GM21529 (cell line): ENCODE results near the gene PFDN4.

Source experiments
- ATAC-seq: cut with Tn5 transposase; IDR thresholded peaks from one replicate; pipeline ENCODE4 v1.9.1; 2021; ENCODE audit not compliant: unreplicated experiment

Gene PFDN4

GRCh38 chr20:54207743-54208547, at the start of gene PFDN4:
PFDN4 (plus strand) TSS chr20:54208087; CDS start chr20:54208101, 14 bp downstream.
- peak; percentile 95 for ATAC-seq

DNA sequence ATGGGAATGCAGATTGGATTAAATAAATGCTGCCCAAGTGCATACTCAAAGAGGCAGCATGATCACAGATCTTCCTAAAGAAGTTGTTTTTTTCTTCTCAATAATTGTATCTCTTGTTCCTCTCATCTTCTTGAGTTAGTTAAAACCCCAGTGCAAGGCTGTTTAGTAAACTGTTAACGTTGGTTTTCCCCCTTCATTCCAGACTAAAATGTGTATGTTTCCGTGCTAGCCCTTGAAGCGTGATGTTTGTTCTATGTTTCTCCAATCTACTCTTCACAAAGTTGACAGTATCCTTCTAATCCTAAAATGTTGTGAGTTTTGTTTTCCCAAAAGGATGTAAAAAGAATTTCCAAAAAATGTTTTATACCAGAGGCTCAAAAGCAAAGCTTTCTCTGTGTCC, 49.7 kb upstream of the PFDN4 start:
- ATAC-seq, result no peak

- ATAC-seq, result no peak
Measured at GRCh38 chr20:54158856-54159418, 49.0 kb upstream of the PFDN4 start.

- no peak for ATAC-seq
Measured at GRCh38 chr20:54160065-54161007, 47.6 kb upstream of the PFDN4 start.

GRCh38 chr20:54161008-54161820, 46.7 kb upstream of the PFDN4 start:
- ATAC-seq, result no peak

GRCh38 chr20:54161821-54162149, 46.1 kb upstream of the PFDN4 start:
- no peak for ATAC-seq

- ATAC-seq, result no peak
Measured at GRCh38 chr20:54162378-54163009, 45.4 kb upstream of the PFDN4 start.

- no peak for ATAC-seq
Measured at GRCh38 chr20:54163402-54163801, 44.5 kb upstream of the PFDN4 start.

GRCh38 chr20:54165014-54165413, 42.9 kb upstream of the PFDN4 start:
- ATAC-seq, result no peak

- ATAC-seq, result no peak
Measured at GRCh38 chr20:54165803-54166202, 42.1 kb upstream of the PFDN4 start.

GRCh38 chr20:54166987-54167662, 40.8 kb upstream of the PFDN4 start:
- no peak for ATAC-seq

- no peak for ATAC-seq
Measured at GRCh38 chr20:54167909-54168872, 39.7 kb upstream of the PFDN4 start.

- ATAC-seq, result no peak
Measured at GRCh38 chr20:54168961-54169862, 38.7 kb upstream of the PFDN4 start.

DNA sequence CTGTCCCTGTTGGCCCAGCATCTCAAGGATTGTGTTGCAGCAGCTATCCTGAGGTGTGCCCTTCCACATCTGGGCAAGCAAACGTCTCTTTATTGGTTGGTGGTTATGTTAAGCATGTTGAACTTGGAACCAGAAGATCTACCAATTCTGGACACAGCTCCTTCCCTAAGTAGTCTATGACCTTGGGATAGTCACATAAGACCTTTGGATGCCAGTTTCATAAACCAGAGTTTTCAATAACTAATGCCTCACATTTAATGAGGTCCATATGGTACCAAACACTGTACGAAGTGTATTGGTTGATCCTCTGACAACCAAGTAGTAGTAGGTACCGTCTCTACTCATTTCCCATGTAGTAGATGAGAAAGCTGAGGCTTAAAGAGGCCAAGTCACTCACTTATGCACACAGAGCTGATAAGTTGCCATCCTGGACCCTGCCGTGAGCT, 37.8 kb upstream of the PFDN4 start:
- no peak for ATAC-seq

DNA sequence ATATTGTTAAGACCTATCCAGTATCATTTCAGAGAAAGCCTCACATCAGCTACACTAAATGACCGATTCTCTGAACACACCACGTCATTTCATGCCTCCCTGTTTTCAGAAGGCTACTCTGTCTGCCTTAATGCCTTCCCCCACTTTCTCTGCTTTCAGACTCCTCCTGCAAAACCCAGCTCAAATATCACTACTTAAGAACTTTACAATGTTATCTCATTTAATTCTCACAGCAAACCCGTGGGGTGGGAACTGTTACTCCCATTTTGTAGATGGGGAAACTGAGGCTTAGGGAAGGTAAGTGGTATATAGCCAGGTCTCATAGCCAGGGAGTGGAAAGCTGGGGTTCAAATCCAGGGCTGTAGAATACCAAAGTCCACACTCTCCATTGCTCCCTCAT, 36.9 kb upstream of the PFDN4 start:
- no peak for ATAC-seq

GRCh38 chr20:54172532-54172855, 35.4 kb upstream of the PFDN4 start:
- ATAC-seq, result no peak

DNA sequence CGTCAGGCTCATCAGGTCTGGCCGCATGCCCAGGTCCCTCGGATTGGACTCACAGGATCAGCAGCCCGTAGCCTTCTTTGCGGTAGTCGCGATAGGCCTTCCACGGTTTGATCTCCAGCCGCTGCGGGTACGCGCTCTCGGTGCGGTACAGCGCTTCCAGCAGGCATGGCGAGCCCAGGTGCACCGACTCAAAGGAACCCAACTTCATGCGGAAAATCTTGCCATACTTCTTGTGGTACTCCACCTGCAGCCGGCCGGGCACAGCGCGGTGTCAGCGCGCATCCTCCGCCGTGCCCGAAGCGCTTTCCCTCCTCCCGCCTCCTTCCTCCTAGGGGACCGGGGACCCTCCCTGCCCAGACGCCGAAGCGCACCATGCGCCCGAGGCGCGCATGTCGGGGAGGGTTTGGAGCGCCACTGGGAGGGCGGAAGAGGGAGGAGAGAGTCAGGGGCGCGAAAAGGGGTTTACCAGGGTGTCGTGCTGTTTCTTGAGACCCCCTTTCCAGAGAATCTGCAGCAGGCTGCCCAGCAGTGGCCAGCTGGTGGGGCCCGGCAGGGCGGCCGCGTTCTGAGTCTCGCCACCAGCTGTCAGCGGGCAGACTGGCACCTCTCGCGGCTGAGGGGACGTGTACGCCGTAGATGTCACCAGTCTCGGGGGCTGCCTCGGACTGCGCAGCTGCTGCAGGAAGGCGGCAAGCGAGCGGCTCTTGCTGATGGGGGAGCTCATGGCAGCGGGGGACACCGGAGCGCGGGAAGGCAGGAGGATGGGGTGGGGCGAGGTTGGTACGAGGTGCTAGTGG, 34.8 kb upstream of the PFDN4 start:
- ATAC-seq, result no peak
